Nephron (organoid): Measurements from ENCODE around the gene NEURL3.

Experiments used
- H3K27ac Mint-ChIP-seq, 3 experiments: 2 replicates each; pipeline ENCODE4 v1.8.0; 2020; ENCODE audit warnings: mixed read lengths in 3 of 3, mild to moderate bottlenecking in 2 of 3, moderate library complexity in 1 of 3
- H3K27me3 Mint-ChIP-seq: 2 replicates; pipeline ENCODE4 v1.8.0; 2021; ENCODE audit warnings: low read depth, mild to moderate bottlenecking, moderate library complexity, mixed read lengths
- H3K36me3 Mint-ChIP-seq: 2 replicates; pipeline ENCODE4 v1.8.0; 2020; ENCODE audit warnings: low read depth, mixed read lengths
- H3K4me1 Mint-ChIP-seq: 2 replicates; pipeline ENCODE4 v1.8.0; 2020; ENCODE audit warnings: mixed read lengths
- H3K4me3 Mint-ChIP-seq, 3 experiments: 2 replicates each; pipeline ENCODE4 v1.8.0; 2020; ENCODE audit warnings: mild to moderate bottlenecking in 3 of 3, mixed read lengths in 3 of 3, moderate library complexity in 2 of 3
- H3K9me3 Mint-ChIP-seq: 2 replicates; pipeline ENCODE4 v1.8.0; 2020; ENCODE audit warnings: mixed read lengths
- TF ChIP-seq, protein P1 (sequence below), 3 experiments: fragments of 200-600 bp; sonication (generic); IDR thresholded peaks; one replicate each; pipeline ENCODE4 v1.5.0; 2021; ENCODE audit warnings: antibody characterized with exemption in 3 of 3; ENCODE audit not compliant: unreplicated experiment in 3 of 3

The NEURL3 gene

DNA sequence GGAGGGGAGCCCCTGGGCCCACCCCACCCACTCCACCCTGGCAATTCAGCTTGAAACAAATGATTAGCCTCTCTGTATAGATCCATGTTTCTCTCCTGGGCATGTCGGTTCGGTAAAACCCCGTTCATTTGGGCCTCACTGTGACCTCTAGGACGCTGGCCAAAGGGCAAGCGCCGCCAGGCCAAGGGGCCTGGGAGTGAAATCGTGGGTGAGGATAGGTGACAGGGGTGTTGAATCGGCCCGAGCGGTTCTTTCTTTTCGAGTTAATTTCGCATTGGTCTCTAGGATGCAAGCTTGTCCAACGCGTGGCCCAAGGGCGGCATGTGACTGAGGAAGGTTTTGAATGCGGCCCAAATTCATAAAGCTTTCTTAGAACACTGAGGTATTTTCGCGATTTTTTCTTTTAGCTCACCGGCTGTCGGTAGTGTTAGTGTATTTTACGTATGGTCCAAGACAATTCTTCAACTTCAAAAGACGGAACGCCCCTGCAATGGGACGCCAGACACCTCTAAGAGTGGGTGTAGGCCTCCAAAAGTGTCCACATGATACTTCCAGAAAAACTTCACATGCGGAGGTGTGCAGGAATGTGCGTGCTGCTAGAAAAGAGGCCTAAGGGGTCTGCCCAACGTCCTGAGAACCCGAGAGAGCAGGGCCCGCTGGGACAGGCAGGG, 21.6 kb upstream of the NEURL3 start:
- Mint-ChIP-seq H3K4me3 (peak overlapping the region; percentile 45 to 67 (median 48)), H3K27me3 (peaks cover 10% of the 10 kb centered on the region), H3K9me3 (no peaks in the 10 kb centered on the region), H3K27ac (peak overlapping the region; percentile 39 to 84 (median 62)), H3K36me3 (no peaks in the 10 kb centered on the region), H3K4me1 (peaks cover 53% of the 10 kb centered on the region)
- TF ChIP-seq, protein P1, sequence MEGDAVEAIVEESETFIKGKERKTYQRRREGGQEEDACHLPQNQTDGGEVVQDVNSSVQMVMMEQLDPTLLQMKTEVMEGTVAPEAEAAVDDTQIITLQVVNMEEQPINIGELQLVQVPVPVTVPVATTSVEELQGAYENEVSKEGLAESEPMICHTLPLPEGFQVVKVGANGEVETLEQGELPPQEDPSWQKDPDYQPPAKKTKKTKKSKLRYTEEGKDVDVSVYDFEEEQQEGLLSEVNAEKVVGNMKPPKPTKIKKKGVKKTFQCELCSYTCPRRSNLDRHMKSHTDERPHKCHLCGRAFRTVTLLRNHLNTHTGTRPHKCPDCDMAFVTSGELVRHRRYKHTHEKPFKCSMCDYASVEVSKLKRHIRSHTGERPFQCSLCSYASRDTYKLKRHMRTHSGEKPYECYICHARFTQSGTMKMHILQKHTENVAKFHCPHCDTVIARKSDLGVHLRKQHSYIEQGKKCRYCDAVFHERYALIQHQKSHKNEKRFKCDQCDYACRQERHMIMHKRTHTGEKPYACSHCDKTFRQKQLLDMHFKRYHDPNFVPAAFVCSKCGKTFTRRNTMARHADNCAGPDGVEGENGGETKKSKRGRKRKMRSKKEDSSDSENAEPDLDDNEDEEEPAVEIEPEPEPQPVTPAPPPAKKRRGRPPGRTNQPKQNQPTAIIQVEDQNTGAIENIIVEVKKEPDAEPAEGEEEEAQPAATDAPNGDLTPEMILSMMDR (IDR thresholded peaks at IDR 0.05; ENCODE audit: unreplicated experiment in 3 of 3), result no peak

DNA sequence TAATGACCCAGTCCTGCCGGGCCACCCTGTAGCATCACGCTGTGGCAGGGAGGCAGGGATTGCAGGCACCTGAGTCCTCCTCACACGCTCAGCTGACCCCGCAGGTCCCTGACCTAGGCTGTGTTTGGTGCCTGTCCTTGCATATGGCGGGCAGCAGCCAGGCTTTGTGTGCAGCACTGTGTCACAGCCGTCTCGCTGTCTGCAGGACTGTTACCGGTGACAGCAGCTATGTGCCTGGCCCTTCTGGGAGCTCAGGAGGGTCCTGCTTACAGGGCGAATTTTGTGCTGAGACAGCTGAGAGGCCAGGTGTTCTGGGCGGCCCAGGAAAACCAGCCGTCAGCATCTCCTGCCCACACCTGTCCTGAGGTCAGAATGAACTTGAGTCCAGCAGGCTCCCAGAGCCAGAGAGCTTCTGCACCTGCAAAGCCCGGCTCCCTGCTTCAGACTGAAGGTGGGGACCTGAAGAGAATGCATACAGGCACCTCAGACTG, 21.0 kb upstream of the NEURL3 start:
- Mint-ChIP-seq H3K27me3 (peaks cover 10% of the 10 kb centered on the region), H3K4me1 (peaks cover 47% of the 10 kb centered on the region)

DNA sequence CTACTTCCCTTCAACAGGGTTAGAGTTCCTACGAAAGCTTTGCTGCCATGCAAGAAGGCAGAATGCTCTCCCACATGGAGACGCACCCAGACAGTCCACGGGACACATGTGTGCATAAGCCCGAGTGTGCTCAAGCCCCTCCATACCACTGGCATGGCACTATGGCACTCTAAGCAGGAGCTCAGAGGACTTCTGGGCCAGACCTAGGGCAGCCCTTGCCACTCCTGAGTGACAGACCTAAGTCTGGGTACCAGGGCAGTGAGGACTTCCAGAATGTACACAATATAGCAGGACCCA, 20.0 kb upstream of the NEURL3 start:
- no peaks in the 10 kb centered on the region for H3K9me3 Mint-ChIP-seq
- H3K27me3 Mint-ChIP-seq, result peaks cover 10% of the 10 kb centered on the region
- H3K27ac Mint-ChIP-seq, result no peak overlapping the region
- no peaks in the 10 kb centered on the region for H3K36me3 Mint-ChIP-seq
- TF ChIP-seq, protein P1 (IDR thresholded peaks at IDR 0.05; ENCODE audit: unreplicated experiment in 3 of 3), result no peak
- H3K4me1 Mint-ChIP-seq, result peaks cover 39% of the 10 kb centered on the region
- H3K4me3 Mint-ChIP-seq, result no peak overlapping the region

More for the DNA sequence above, 21.0 kb upstream of the NEURL3 start:
- Mint-ChIP-seq H3K9me3 (no peaks in the 10 kb centered on the region), H3K36me3 (no peaks in the 10 kb centered on the region), H3K4me3 (no peak overlapping the region), H3K27ac (no peak overlapping the region)
- TF ChIP-seq, protein P1 (IDR thresholded peaks at IDR 0.05; ENCODE audit: unreplicated experiment in 3 of 3), result no peak

DNA sequence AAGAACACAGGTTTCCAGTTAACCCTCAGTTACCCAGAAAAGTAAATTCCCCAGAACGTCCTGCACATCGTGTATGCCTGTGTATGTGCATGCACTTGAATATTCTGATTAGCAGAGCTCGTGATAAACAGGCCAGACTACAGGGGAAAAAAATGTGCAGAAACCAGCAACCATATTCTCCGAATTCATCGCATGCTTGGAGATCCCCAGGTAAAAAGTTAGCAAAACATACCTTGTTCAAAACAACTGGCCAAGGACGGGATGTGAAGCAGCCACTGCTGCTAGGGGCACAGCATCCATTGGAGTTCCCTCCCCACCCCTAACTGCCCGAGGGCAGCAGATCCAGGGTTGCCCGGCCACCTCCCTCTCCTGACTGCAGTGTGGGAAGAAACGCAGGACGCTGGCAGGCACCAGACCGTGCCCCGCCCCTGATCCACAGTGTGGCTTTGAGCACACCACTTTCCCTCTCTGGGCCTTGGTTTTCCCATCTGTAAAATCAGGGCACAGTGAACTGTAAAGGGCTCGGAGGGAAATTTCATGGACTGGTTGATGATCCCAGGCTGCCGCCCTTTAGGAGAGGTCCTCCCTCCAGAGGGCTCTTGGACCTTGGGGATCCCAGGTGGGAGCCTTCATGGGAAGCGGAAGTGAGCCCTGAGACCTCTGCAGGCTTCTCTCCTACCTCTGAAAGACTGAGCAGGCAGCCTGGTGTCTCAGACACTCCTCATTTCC, 19.5 kb upstream of the NEURL3 start:
- Mint-ChIP-seq H3K27ac (peak overlapping the region; percentile 84 to 94 (median 92)), H3K27me3 (peaks cover 10% of the 10 kb centered on the region), H3K4me1 (peaks cover 34% of the 10 kb centered on the region), H3K4me3 (peak overlapping the region in 1 of 3 experiments; percentile 12), H3K9me3 (no peaks in the 10 kb centered on the region), H3K36me3 (no peaks in the 10 kb centered on the region)
- TF ChIP-seq, protein P1 (IDR thresholded peaks at IDR 0.05; ENCODE audit: unreplicated experiment in 3 of 3), result no peak

DNA sequence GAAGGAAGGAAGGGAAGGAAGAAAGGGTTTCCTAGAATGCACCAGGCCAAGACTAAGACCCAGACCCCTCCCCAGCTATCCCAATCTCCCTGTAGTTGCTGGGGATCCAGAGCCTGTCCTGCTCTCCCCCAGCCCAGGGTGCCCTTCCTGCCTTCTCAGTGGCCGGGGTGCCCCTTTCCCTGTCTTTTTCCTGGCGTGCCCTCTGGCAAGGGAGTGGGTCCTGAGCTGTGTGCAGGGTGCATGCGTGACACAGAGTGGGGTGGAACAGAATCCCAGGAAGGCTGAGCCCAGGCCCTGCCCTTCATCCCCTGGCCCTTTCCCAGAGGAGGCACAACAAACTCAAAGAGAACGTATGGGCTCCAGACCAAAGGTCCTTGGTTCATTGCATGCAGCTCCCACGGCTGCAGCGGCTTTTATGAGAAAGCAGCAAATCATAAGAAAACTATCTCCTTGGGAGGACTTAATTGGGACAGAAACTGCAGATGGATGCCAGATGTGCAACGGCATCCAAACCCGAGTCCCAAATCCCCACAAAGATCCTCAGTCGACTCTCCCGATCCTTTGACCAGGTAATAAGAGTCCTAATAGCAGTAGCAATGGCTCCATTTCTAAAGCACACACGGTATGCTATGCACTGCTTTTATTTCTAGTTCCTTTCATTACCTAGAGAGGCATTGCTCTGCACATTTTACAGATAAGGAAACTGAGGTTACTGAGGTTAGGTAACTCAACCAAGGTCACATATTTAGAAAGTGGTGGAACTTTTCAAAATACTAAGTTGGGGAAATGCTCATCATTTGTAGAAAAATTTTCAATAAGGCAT, 18.7 kb upstream of the NEURL3 start:
- H3K9me3 Mint-ChIP-seq, result no peaks in the 10 kb centered on the region
- peak overlapping the region; percentile 84 to 94 (median 92) for H3K27ac Mint-ChIP-seq
- H3K36me3 Mint-ChIP-seq, result no peaks in the 10 kb centered on the region
- H3K4me3 Mint-ChIP-seq, result peak overlapping the region in 2 of 3 experiments; percentile 12 to 13
- H3K4me1 Mint-ChIP-seq, result peaks cover 31% of the 10 kb centered on the region
- H3K27me3 Mint-ChIP-seq, result peaks cover 10% of the 10 kb centered on the region
- TF ChIP-seq, protein P1 (IDR thresholded peaks at IDR 0.05; ENCODE audit: unreplicated experiment in 3 of 3), result no peak
